GM19193 (cell line): ENCODE data around the gene FAM131A.

ENCODE experiments used
- POLR2A ChIP-seq: IDR thresholded peaks from 4 replicates; pipeline ENCODE4 v1.6.1; 2011; ENCODE audit not compliant: insufficient read depth, insufficient read length; ENCODE audit errors: extremely low read depth

FAM131A gene

GRCh38 chr3:184345317-184346144 is 8.1 kb downstream of the FAM131A start:
- no peak for TF ChIP-seq POLR2A

- no peak for TF ChIP-seq POLR2A
Observed at GRCh38 chr3:184346480-184347190, 9.2 kb downstream of the FAM131A start.

GRCh38 chr3:184347321-184348056 is 10.1 kb downstream of the FAM131A start:
- TF ChIP-seq POLR2A = no peak

GRCh38 chr3:184348057-184348382 is 10.6 kb downstream of the FAM131A start:
- no peak for TF ChIP-seq POLR2A

GRCh38 chr3:184349563-184350470 is 12.4 kb downstream of the FAM131A start:
- TF ChIP-seq POLR2A = no peak

- no peak for TF ChIP-seq POLR2A
Observed at GRCh38 chr3:184350618-184351017, 13.2 kb downstream of the FAM131A start.

- no peak for TF ChIP-seq POLR2A
Observed at GRCh38 chr3:184351511-184352148, 14.2 kb downstream of the FAM131A start.

- TF ChIP-seq POLR2A = no peak
Observed at GRCh38 chr3:184352149-184352785, 14.9 kb downstream of the FAM131A start.

- no peak for TF ChIP-seq POLR2A
Observed at GRCh38 chr3:184352897-184353545, 15.6 kb downstream of the FAM131A start.

- no peak for TF ChIP-seq POLR2A
Observed at GRCh38 chr3:184353546-184353941, 16.1 kb downstream of the FAM131A start.

- no peak for TF ChIP-seq POLR2A
Observed at GRCh38 chr3:184354121-184354728, 16.8 kb downstream of the FAM131A start.

- no peak for TF ChIP-seq POLR2A
Observed at GRCh38 chr3:184354754-184355153, 17.4 kb downstream of the FAM131A start.
